Esophagus squamous epithelium (tissue), 4 donors: Measurements from ENCODE around the gene TWF1.

Source experiments
- CTCF ChIP-seq, 6 experiments: fragments of 450-650 bp in 4 of 6; fragments of 200-600 bp in 2 of 6; sonication (generic) in 2 of 6; IDR thresholded peaks; one replicate each; pipeline ENCODE4 v1.5.1; 2016 to 2019; ENCODE audit warnings: antibody characterized with exemption in 6 of 6, mild to moderate bottlenecking in 4 of 6, moderate library complexity in 4 of 6
- POLR2A ChIP-seq, 4 donors: fragments of 450-650 bp; IDR thresholded peaks; one replicate each; pipeline ENCODE4 v1.6.1; 2017; ENCODE audit warnings: antibody characterized with exemption in 4 of 4, mild to moderate bottlenecking in 4 of 4, moderate library complexity in 3 of 4

- TF ChIP-seq POLR2A (IDR thresholded peaks at IDR 0.05), result no peak
- TF ChIP-seq CTCF (IDR thresholded peaks at IDR 0.05), result no peak
These were observed 42.3 kb downstream of the TWF1 start for GRCh38 chr12:43763769-43764168.
